ENCODE results near the gene ASIC5.
"Not testable (repeated sequence)": the region's sequence is repeated elsewhere in the genome, so short reads cannot be mapped to it uniquely, and the experiment has no call there.

Gene ASIC5

GRCh38 chr4:155799116-155799793 lies 66.8 kb downstream of the ASIC5 start:
- no peak for DNase-seq

GRCh38 chr4:155797581-155797980 lies 68.5 kb downstream of the ASIC5 start:
- not testable (repeated sequence) for DNase-seq

- no peak for DNase-seq
Observed at GRCh38 chr4:155795991-155796390, 70.1 kb downstream of the ASIC5 start.

- no peak for DNase-seq
Observed at GRCh38 chr4:155794589-155795236, 71.4 kb downstream of the ASIC5 start.

GRCh38 chr4:155789982-155790381 lies 76.1 kb downstream of the ASIC5 start:
- no peak for DNase-seq

GRCh38 chr4:155789391-155789790 lies 76.7 kb downstream of the ASIC5 start:
- no peak for DNase-seq

DNA sequence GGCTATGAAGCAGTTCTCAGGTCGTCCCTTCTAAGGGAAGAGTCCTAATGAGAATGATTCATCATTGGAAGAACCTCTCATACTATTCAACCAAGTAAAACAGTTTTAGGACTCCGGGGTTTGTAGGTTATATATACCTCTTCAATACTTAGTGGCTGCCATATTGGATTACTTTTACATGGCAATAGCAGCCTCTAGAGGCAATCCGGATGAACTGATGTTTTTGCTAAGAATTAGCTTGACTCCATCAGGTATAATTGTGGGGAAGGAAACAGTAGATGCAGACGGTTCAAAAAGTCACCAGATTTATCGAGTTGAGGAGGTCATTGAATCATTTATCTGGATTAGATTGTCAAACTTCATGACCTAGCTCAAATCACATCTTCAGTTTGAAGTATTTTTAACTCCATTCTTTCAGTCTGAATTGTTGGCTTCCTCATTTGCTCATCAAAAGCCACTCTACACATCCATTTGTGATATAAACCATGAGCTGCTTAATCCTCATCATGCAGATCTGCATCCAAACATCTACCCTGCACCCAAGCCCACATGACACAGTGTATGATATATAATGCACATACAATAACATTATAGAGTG lies 78.9 kb downstream of the ASIC5 start:
- DNase-seq, result peak in 1 of 2 donors; percentile 36

- DNase-seq, result no peak
Observed at GRCh38 chr4:155785828-155786227, 80.2 kb downstream of the ASIC5 start.

GRCh38 chr4:155784637-155785036 lies 81.4 kb downstream of the ASIC5 start:
- DNase-seq, result no peak

DNA sequence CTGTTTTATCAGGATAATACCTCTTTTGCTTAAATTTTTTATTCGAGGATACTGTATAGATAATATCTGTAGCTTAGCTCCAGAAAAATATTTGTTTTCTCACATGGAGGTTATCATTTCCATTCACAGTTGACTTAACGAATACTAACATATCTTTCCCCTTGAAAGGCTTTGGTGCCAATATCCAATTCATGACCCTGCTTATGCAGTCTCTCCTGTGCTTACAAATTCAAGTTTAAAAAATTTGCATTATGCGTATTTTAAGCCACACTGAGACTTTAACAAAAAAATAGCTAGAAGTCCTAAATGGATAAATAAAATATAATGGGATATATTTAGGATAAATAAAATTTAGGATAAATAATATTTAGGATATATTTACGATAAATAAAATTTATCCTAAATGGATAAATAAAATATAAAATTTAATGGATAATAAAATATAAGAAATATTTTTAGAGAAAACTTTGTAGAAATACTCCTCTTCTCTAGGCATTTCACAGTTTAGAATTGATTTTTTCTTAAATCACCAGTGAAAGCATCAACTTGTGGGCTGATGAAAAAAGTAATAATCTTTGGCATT lies 84.7 kb downstream of the ASIC5 start:
- no peak for DNase-seq

- DNase-seq, result no peak
Observed at GRCh38 chr4:155780775-155781174, 85.3 kb downstream of the ASIC5 start.

Measured in CD4-positive, alpha-beta T cell treated with Interferon alpha-2 for 1 hour (primary cell).